H9 (cell line): ENCODE data around the gene LRP10. TPM values are rescaled to one million over a fixed set of nuclear protein-coding genes. Genes with fewer than 3 reads are reported as not detected.

Source experiments
- DNase-seq: peaks from one replicate; pipeline ENCODE4 v3.0.0-alpha.2; 2017
- H2AFZ ChIP-seq: one replicate; pipeline ENCODE4 v1.6.1; 2013; ENCODE audit warnings: mild to moderate bottlenecking, low read length, control low read depth, moderate library complexity
- H2AK5ac ChIP-seq: 2 replicates; pipeline ENCODE4 v1.6.1; 2013; ENCODE audit warnings: low read length, control low read depth, mixed read lengths; ENCODE audit not compliant: insufficient read length
- H2BK120ac ChIP-seq: one replicate; pipeline ENCODE4 v1.6.1; 2013; ENCODE audit warnings: low read depth, mild to moderate bottlenecking, low read length, control low read depth, inconsistent platforms; ENCODE audit not compliant: poor library complexity, severe bottlenecking
- H2BK12ac ChIP-seq: 2 replicates; pipeline ENCODE4 v1.6.1; 2013; ENCODE audit warnings: low read length, control low read depth, mixed read lengths, low read depth; ENCODE audit not compliant: insufficient read length
- H2BK15ac ChIP-seq: 2 replicates; pipeline ENCODE4 v1.6.1; 2013; ENCODE audit warnings: low read depth, low read length, control low read depth
- H2BK20ac ChIP-seq: one replicate; pipeline ENCODE4 v1.6.1; 2013; ENCODE audit warnings: low read depth, mild to moderate bottlenecking, low read length, control low read depth, inconsistent platforms; ENCODE audit not compliant: poor library complexity, severe bottlenecking
- H2BK5ac ChIP-seq: 2 replicates; pipeline ENCODE4 v1.6.1; 2013; ENCODE audit warnings: low read length, control low read depth, mixed read lengths; ENCODE audit not compliant: insufficient read length
- H3K14ac ChIP-seq: 2 replicates; pipeline ENCODE4 v1.6.1; 2013; ENCODE audit warnings: low read length, control low read depth; ENCODE audit not compliant: insufficient read depth
- H3K18ac ChIP-seq: 2 replicates; pipeline ENCODE4 v1.6.1; 2013; ENCODE audit warnings: low read depth, mild to moderate bottlenecking, mixed read lengths, low read length, control low read depth; ENCODE audit not compliant: insufficient read length
- H3K23ac ChIP-seq: 2 replicates; pipeline ENCODE4 v1.6.1; 2013; ENCODE audit warnings: low read length, control low read depth, mixed read lengths, low read depth; ENCODE audit not compliant: insufficient read length
- H3K23me2 ChIP-seq: 2 replicates; pipeline ENCODE4 v1.6.1; 2013; ENCODE audit warnings: low read depth, mild to moderate bottlenecking, mixed read lengths, low read length, control low read depth; ENCODE audit not compliant: insufficient read length, poor library complexity, severe bottlenecking
- H3K27ac ChIP-seq: 2 replicates; pipeline ENCODE4 v1.5.1; 2013; ENCODE audit warnings: low read length, control low read depth, mixed read lengths, low read depth; ENCODE audit not compliant: insufficient read length
- H3K27me3 ChIP-seq: 2 replicates; pipeline ENCODE4 v1.6.1; 2013; ENCODE audit warnings: low read length, control low read depth, inconsistent platforms; ENCODE audit not compliant: insufficient read depth
- H3K4ac ChIP-seq: 2 replicates; pipeline ENCODE4 v1.6.1; 2013; ENCODE audit warnings: low read depth, mild to moderate bottlenecking, control low read depth, inconsistent platforms, low read length, moderate library complexity
- H3K4me1 ChIP-seq: 2 replicates; pipeline ENCODE4 v1.6.1; 2013; ENCODE audit warnings: low read length, control low read depth, inconsistent platforms; ENCODE audit not compliant: insufficient read depth
- H3K4me2 ChIP-seq: 2 replicates; pipeline ENCODE4 v1.6.1; 2013; ENCODE audit warnings: low read length, control low read depth, mixed read lengths; ENCODE audit not compliant: insufficient read length, insufficient read depth
- H3K56ac ChIP-seq: 2 replicates; pipeline ENCODE4 v1.6.1; 2013; ENCODE audit warnings: low read depth, mild to moderate bottlenecking, mixed read lengths, low read length, control low read depth; ENCODE audit not compliant: insufficient read length
- H3K79me1 ChIP-seq: 2 replicates; pipeline ENCODE4 v1.6.1; 2013; ENCODE audit warnings: low read depth, mild to moderate bottlenecking, moderate library complexity, low read length, control low read depth, inconsistent platforms; ENCODE audit not compliant: insufficient read depth, poor library complexity, severe bottlenecking
- H3K79me2 ChIP-seq: 2 replicates; pipeline ENCODE4 v1.6.1; 2013; ENCODE audit warnings: low read length, control low read depth, inconsistent platforms; ENCODE audit not compliant: insufficient read depth
- H3K9ac ChIP-seq: 2 replicates; pipeline ENCODE4 v1.6.1; 2013; ENCODE audit warnings: low read length, control low read depth, mixed read lengths; ENCODE audit not compliant: insufficient read length; ENCODE audit errors: extremely low read depth
- H3K9me3 ChIP-seq: one replicate; pipeline ENCODE4 v1.6.1; 2013; ENCODE audit warnings: low read depth, low read length, inconsistent platforms; ENCODE audit not compliant: control insufficient read depth
- H3T11ph ChIP-seq: one replicate; pipeline ENCODE4 v1.6.1; 2013; ENCODE audit warnings: mild to moderate bottlenecking, low read length, control low read depth, inconsistent platforms
- H4K20me1 ChIP-seq: one replicate; pipeline ENCODE4 v1.6.1; 2013; ENCODE audit not compliant: control insufficient read depth, insufficient read length, insufficient read depth
- H4K5ac ChIP-seq: 2 replicates; pipeline ENCODE4 v1.6.1; 2013; ENCODE audit warnings: low read depth, mild to moderate bottlenecking, mixed read lengths, low read length, control low read depth; ENCODE audit not compliant: insufficient read length
- H4K8ac ChIP-seq: replicated peaks from 2 replicates; pipeline ENCODE4 v1.6.1; 2013; ENCODE audit warnings: low read length, control low read depth, mixed read lengths, low read depth; ENCODE audit not compliant: insufficient read length
- H4K91ac ChIP-seq: 2 replicates; pipeline ENCODE4 v1.6.1; 2013; ENCODE audit warnings: low read depth, mild to moderate bottlenecking, moderate library complexity, mixed read lengths, low read length, control low read depth; ENCODE audit not compliant: insufficient read length
- H3K27ac Mint-ChIP-seq, 3 experiments: 2 replicates in 2 of 3; 3 replicates in 1 of 3; pipeline ENCODE4 v1.8.0; 2020 to 2021; ENCODE audit warnings: mixed read lengths in 3 of 3, mild to moderate bottlenecking in 1 of 3, moderate library complexity in 1 of 3
- H3K27me3 Mint-ChIP-seq: 2 replicates; pipeline ENCODE4 v1.8.0; 2021; ENCODE audit warnings: low read depth, mild to moderate bottlenecking, moderate library complexity, mixed read lengths
- H3K36me3 Mint-ChIP-seq, 3 experiments: 2 replicates in 2 of 3; 3 replicates in 1 of 3; pipeline ENCODE4 v1.8.0; 2020 to 2021; ENCODE audit warnings: low read depth in 3 of 3, mixed read lengths in 3 of 3; ENCODE audit not compliant: insufficient read depth in 1 of 3
- H3K4me1 Mint-ChIP-seq, 2 experiments: 2 replicates each; pipeline ENCODE4 v1.8.0; 2020; ENCODE audit warnings: mixed read lengths in 2 of 2
- H3K4me3 Mint-ChIP-seq, 2 experiments: 2 replicates in 1 of 2; 3 replicates in 1 of 2; pipeline ENCODE4 v1.8.0; 2020 to 2021; ENCODE audit warnings: mild to moderate bottlenecking in 2 of 2, mixed read lengths in 2 of 2, moderate library complexity in 1 of 2
- H3K9me3 Mint-ChIP-seq, 2 experiments: 2 replicates in 1 of 2; 3 replicates in 1 of 2; pipeline ENCODE4 v1.8.0; 2020; ENCODE audit warnings: mild to moderate bottlenecking in 2 of 2, mixed read lengths in 2 of 2, moderate library complexity in 1 of 2
- CTCF ChIP-seq: fragments of 200-600 bp; sonication (generic); conservative IDR thresholded peaks from 3 replicates; pipeline ENCODE4 v1.8.0; 2021; ENCODE audit warnings: antibody characterized with exemption, mild to moderate bottlenecking
- WGBS: extraction: QIAGEN DNeasy Blood & Tissue Kit; methylation state at CpG from one replicate; pipeline ENCODE4 v1.1.7; 2013; ENCODE audit warnings: missing lambda C conversion rate, low lambda C conversion rate, mixed read lengths; ENCODE audit not compliant: insufficient read length; ENCODE audit errors: extremely low coverage; 5-methylcytosine and 5-hydroxymethylcytosine counted together
- total RNA-seq: library from RNA; stranded (reverse); gene quantifications from 2 replicates; pipeline ENCODE4 v1.2.1, GENCODE V29; 2021

Gene LRP10
- total RNA-seq, 1 experiment from 2014 or later: 13.3 TPM

GRCh38 chr14:22926316-22926715 is 54.8 kb downstream of the LRP10 start:
- Mint-ChIP-seq H3K27ac (no peak overlapping the region; a peak in 1 of 7 replicates), H3K4me3 (peak overlapping the region in 1 of 2 experiments; percentile 5; a peak in 1 of 5 replicates), H3K36me3 (peaks cover 47 to 58% (median 58%) of the 10 kb centered on the region in 3 experiments), H3K9me3 (no peaks in the 10 kb centered on the region), H3K4me1 (peaks cover 6 to 11% of the 10 kb centered on the region in 2 experiments), H3K27me3 (no peaks in the 10 kb centered on the region)
- no peak overlapping the region for H2AFZ ChIP-seq
- H2BK5ac ChIP-seq: no peak overlapping the region
- peaks cover 5% of the 10 kb centered on the region for H3K79me2 ChIP-seq
- peaks cover 12% of the 10 kb centered on the region for H3K23me2 ChIP-seq
- no peak overlapping the region for H3K56ac ChIP-seq
- no peak overlapping the region for H3K27ac ChIP-seq
- no CpG with 5 or more reads among the region's 4 CpGs for WGBS
- H3K4me1 ChIP-seq: peaks cover 3% of the 10 kb centered on the region
- no peak for DNase-seq
- H3K18ac ChIP-seq: no peak overlapping the region
- H3T11ph ChIP-seq: no peak overlapping the region
- H3K14ac ChIP-seq: no peak overlapping the region
- H3K27me3 ChIP-seq: no peaks in the 10 kb centered on the region
- no peak overlapping the region for H2AK5ac ChIP-seq
- no peak for TF ChIP-seq CTCF
- no peaks in the 10 kb centered on the region for H3K79me1 ChIP-seq
- H3K4me2 ChIP-seq: no peak overlapping the region
- H3K9me3 ChIP-seq: no peaks in the 10 kb centered on the region
- no peaks in the 10 kb centered on the region for H4K20me1 ChIP-seq
- H4K91ac ChIP-seq: no peak overlapping the region
- no peak overlapping the region for H4K8ac ChIP-seq
- H3K4ac ChIP-seq: no peak overlapping the region
- H3K9ac ChIP-seq: no peak overlapping the region
- H2BK15ac ChIP-seq: no peak overlapping the region
- no peak overlapping the region for H2BK20ac ChIP-seq
- no peak overlapping the region for H2BK120ac ChIP-seq
- H2BK12ac ChIP-seq: no peak overlapping the region
- no peak overlapping the region for H3K23ac ChIP-seq
- H4K5ac ChIP-seq: no peak overlapping the region
